Measurements from ENCODE around the gene DHCR7. TPM values are rescaled to one million over a fixed set of nuclear protein-coding genes. Genes with fewer than 3 reads are reported as not detected.

The DHCR7 gene
- total RNA-seq, 1 donor from 2014 or later = 130 TPM

- no peak for ATAC-seq
These were observed 40.8 kb downstream of the DHCR7 start for GRCh38 chr11:71407356-71407755.

- no peak for ATAC-seq
These were observed 41.5 kb downstream of the DHCR7 start for GRCh38 chr11:71406681-71407080.

- ATAC-seq = no peak
These were observed 44.0 kb downstream of the DHCR7 start for GRCh38 chr11:71404209-71404608.

- no peak for ATAC-seq
These were observed 45.3 kb downstream of the DHCR7 start for GRCh38 chr11:71402878-71403277.

GRCh38 chr11:71400216-71400615 is 48.0 kb downstream of the DHCR7 start:
- ATAC-seq = no peak

- no peak for ATAC-seq
These were observed 48.9 kb downstream of the DHCR7 start for GRCh38 chr11:71399341-71399740.

- ATAC-seq = no peak
These were observed 50.2 kb downstream of the DHCR7 start for GRCh38 chr11:71397961-71398360.

GRCh38 chr11:71397331-71397860 is 50.8 kb downstream of the DHCR7 start:
- ATAC-seq = no peak

- no peak for ATAC-seq
These were observed 51.6 kb downstream of the DHCR7 start for GRCh38 chr11:71396548-71397123.

GRCh38 chr11:71395774-71396173 is 52.4 kb downstream of the DHCR7 start:
- no peak for ATAC-seq

- ATAC-seq = no peak
These were observed 53.0 kb downstream of the DHCR7 start for GRCh38 chr11:71395263-71395560.

- no peak for ATAC-seq
These were observed 54.9 kb downstream of the DHCR7 start for GRCh38 chr11:71393283-71393682.

- no peak for ATAC-seq
These were observed 56.4 kb downstream of the DHCR7 start for GRCh38 chr11:71391796-71392195.

- no peak for ATAC-seq
These were observed 56.8 kb downstream of the DHCR7 start for GRCh38 chr11:71391352-71391751.

GRCh38 chr11:71388637-71389235 is 59.5 kb downstream of the DHCR7 start:
- ATAC-seq = no peak

- no peak for ATAC-seq
These were observed 60.2 kb downstream of the DHCR7 start for GRCh38 chr11:71387784-71388636.

- no peak for ATAC-seq
These were observed 61.0 kb downstream of the DHCR7 start for GRCh38 chr11:71387200-71387599.

- ATAC-seq = no peak
These were observed 62.0 kb downstream of the DHCR7 start for GRCh38 chr11:71386202-71386601.

- ATAC-seq = no peak
These were observed 63.1 kb downstream of the DHCR7 start for GRCh38 chr11:71385091-71385490.

GRCh38 chr11:71384561-71384960 is 63.6 kb downstream of the DHCR7 start:
- ATAC-seq = no peak

Data from esophagus mucosa (tissue), 1 donor.